ENCODE data around the gene LIPI.
"Not testable (repeated sequence)": the region's sequence is repeated elsewhere in the genome, so short reads cannot be mapped to it uniquely, and the experiment has no call there.

The LIPI gene

GRCh38 chr21:14074177-14074576 lies 136.6 kb downstream of the LIPI start:
- DNase-seq (ENCODE audit: low read depth, low spot score), result no peak

- DNase-seq (ENCODE audit: low read depth, low spot score), result no peak
Observed at GRCh38 chr21:14073615-14074014, 137.1 kb downstream of the LIPI start.

- no peak for DNase-seq (ENCODE audit: low read depth, low spot score)
Observed at GRCh38 chr21:14072761-14073535, 137.8 kb downstream of the LIPI start.

GRCh38 chr21:14071902-14072734 lies 138.6 kb downstream of the LIPI start:
- no peak for DNase-seq (ENCODE audit: low read depth, low spot score)

GRCh38 chr21:14070968-14071367 lies 139.8 kb downstream of the LIPI start:
- DNase-seq (ENCODE audit: low read depth, low spot score), result no peak

- no peak for DNase-seq (ENCODE audit: low read depth, low spot score)
Observed at GRCh38 chr21:14070049-14070893, 140.5 kb downstream of the LIPI start.

GRCh38 chr21:14064296-14064645 lies 146.5 kb downstream of the LIPI start:
- no peak for DNase-seq (ENCODE audit: low read depth, low spot score)

GRCh38 chr21:14063620-14064295 lies 147.0 kb downstream of the LIPI start:
- not testable (repeated sequence) for DNase-seq (ENCODE audit: low read depth, low spot score)

- not testable (repeated sequence) for DNase-seq (ENCODE audit: low read depth, low spot score)
Observed at GRCh38 chr21:14062684-14063083, 148.1 kb downstream of the LIPI start.

- DNase-seq (ENCODE audit: low read depth, low spot score), result not testable (repeated sequence)
Observed at GRCh38 chr21:14061820-14062219, 148.9 kb downstream of the LIPI start.

GRCh38 chr21:14058995-14059627 lies 151.6 kb downstream of the LIPI start:
- DNase-seq (ENCODE audit: low read depth, low spot score), result not testable (repeated sequence)

Measured in iPS DF 19.7 (cell line).